Stimulated activated CD8-positive, alpha-beta memory T cell treated with anti-CD3 and anti-CD28 coated beads, Interleukin-12 subunit alpha, Interleukin-12 subunit beta, amount 100 ng/mL, for 4 hours (primary cell): ENCODE results near the gene TEX29.

Source experiments
- DNase-seq: peaks from one replicate; pipeline ENCODE4 v3.0.0-alpha.2; 2020; ENCODE audit warnings: low read depth

The TEX29 gene

GRCh38 chr13:111368091-111368490 is 47.6 kb downstream of the TEX29 start:
- no peak for DNase-seq

GRCh38 chr13:111370147-111370546 is 49.7 kb downstream of the TEX29 start:
- DNase-seq = no peak

- no peak for DNase-seq
Measured at GRCh38 chr13:111370570-111371535, 50.4 kb downstream of the TEX29 start.

GRCh38 chr13:111371720-111372119 is 51.3 kb downstream of the TEX29 start:
- no peak for DNase-seq

GRCh38 chr13:111372651-111373425 is 52.4 kb downstream of the TEX29 start:
- DNase-seq = no peak

- DNase-seq = no peak
Measured at GRCh38 chr13:111373486-111373885, 53.0 kb downstream of the TEX29 start.

GRCh38 chr13:111380431-111380830 is 60.0 kb downstream of the TEX29 start:
- no peak for DNase-seq

GRCh38 chr13:111382411-111382810 is 62.0 kb downstream of the TEX29 start:
- no peak for DNase-seq

- no peak for DNase-seq
Measured at GRCh38 chr13:111382877-111383276, 62.4 kb downstream of the TEX29 start.

GRCh38 chr13:111383591-111384440 is 63.4 kb downstream of the TEX29 start:
- DNase-seq = no peak

- DNase-seq = no peak
Measured at GRCh38 chr13:111384441-111385182, 64.2 kb downstream of the TEX29 start.

GRCh38 chr13:111385183-111385857 is 64.9 kb downstream of the TEX29 start:
- DNase-seq = no peak

- no peak for DNase-seq
Measured at GRCh38 chr13:111387026-111387871, 66.8 kb downstream of the TEX29 start.

- DNase-seq = no peak
Measured at GRCh38 chr13:111387945-111388600, 67.6 kb downstream of the TEX29 start.

GRCh38 chr13:111388851-111389500 is 68.5 kb downstream of the TEX29 start:
- no peak for DNase-seq

GRCh38 chr13:111389621-111390521 is 69.4 kb downstream of the TEX29 start:
- DNase-seq = no peak

- DNase-seq = no peak
Measured at GRCh38 chr13:111390522-111391270, 70.3 kb downstream of the TEX29 start.
